ENCODE measurements around the gene CLNK. TPM values are rescaled to one million over a fixed set of nuclear protein-coding genes. Genes with fewer than 3 reads are reported as not detected.

The CLNK gene
- total RNA-seq, 1 donor from 2014 or later = not detected

DNA sequence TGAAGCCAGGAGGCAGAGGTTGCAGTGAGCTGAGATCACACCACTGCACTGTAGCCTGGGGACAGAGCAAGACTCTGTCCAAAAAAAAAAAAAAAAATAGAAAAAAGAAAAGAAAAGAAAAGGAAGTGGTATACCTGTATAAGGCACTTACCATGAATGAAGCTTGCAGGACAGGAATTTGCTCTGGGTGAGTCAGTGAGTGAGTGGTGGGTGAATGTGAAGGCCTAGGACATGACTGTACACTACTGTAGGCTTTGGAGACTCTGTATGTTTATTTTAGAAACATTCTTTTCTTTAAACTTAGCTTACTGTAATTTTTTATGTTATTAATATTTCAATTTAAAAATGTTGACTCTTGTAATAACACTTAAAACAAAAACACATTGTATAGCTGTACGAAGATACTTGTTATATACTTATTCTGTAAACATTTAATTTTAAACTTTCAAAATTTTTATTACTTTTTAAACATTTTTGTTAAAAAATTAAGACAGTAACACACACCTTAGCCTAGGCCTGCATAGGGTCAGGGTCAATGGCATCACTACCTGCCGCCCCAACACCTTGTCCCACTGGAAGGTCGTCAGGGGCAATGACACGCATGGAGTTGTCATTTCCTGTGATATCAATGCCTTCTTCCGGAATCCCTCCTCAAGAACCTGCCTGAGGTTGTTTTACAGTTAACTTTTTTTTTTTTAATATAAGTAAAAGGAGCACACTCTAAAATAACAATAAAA lies 78.7 kb downstream of the CLNK start:
- Mint-ChIP-seq H3K36me3 (ENCODE audit: insufficient read depth) (no peaks in the 10 kb centered on the region), H3K9me3 (ENCODE audit: low read depth) (no peaks in the 10 kb centered on the region), H3K27me3 (peaks cover 2% of the 10 kb centered on the region), H3K4me3 (ENCODE audit: low read depth) (no peak overlapping the region), H3K27ac (no peak overlapping the region), H3K4me1 (ENCODE audit: low read depth) (no peaks in the 10 kb centered on the region)
- no peak for DNase-seq (ENCODE audit: low spot score, unreplicated experiment)
- TF ChIP-seq, protein P1, sequence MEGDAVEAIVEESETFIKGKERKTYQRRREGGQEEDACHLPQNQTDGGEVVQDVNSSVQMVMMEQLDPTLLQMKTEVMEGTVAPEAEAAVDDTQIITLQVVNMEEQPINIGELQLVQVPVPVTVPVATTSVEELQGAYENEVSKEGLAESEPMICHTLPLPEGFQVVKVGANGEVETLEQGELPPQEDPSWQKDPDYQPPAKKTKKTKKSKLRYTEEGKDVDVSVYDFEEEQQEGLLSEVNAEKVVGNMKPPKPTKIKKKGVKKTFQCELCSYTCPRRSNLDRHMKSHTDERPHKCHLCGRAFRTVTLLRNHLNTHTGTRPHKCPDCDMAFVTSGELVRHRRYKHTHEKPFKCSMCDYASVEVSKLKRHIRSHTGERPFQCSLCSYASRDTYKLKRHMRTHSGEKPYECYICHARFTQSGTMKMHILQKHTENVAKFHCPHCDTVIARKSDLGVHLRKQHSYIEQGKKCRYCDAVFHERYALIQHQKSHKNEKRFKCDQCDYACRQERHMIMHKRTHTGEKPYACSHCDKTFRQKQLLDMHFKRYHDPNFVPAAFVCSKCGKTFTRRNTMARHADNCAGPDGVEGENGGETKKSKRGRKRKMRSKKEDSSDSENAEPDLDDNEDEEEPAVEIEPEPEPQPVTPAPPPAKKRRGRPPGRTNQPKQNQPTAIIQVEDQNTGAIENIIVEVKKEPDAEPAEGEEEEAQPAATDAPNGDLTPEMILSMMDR (IDR thresholded peaks at IDR 0.05; ENCODE audit: unreplicated experiment) = no peak

DNA sequence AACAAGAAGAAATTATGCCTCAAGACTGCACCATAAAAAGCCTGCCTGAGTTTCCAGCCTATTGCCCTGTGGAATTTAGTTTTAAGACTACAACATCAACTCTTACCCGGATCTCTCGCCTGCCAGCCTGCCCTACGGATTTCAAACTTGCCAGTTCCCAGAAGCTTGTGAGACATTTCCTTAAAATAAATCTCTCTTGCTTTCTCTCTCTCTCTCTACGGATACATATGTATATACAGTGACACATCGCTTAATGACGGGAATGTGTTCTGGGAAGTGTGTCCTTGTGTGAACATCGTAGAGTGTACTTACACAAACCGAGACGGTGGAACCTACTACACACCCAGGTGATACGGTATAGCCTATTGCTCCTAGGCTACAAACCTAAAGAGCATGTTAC lies 79.5 kb downstream of the CLNK start:
- Mint-ChIP-seq H3K36me3 (ENCODE audit: insufficient read depth) (no peaks in the 10 kb centered on the region), H3K9me3 (ENCODE audit: low read depth) (no peaks in the 10 kb centered on the region), H3K4me3 (ENCODE audit: low read depth) (no peak overlapping the region), H3K4me1 (ENCODE audit: low read depth) (peaks cover 1% of the 10 kb centered on the region), H3K27me3 (peaks cover 4% of the 10 kb centered on the region), H3K27ac (no peak overlapping the region)
- TF ChIP-seq, protein P1 (IDR thresholded peaks at IDR 0.05; ENCODE audit: unreplicated experiment) = no peak
- no peak for DNase-seq (ENCODE audit: low spot score, unreplicated experiment)

DNA sequence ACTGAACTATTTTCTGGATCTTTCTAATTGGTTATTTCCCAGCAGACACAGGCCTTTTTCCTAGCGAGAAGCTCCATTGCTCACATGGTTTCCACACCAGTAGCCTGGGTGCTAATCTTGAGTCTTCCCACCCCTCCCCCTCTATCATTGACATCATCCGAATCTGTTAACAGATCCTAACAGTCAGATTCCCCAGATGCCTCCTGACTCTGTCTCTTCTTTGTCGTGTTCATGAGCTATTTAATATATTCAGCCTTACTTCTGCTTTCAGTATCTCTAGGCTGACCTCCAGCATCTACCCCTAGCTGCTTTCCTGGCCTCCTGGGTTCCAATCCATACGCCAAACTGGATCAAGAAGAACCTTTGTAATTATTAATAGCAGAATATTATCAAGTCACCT lies 85.0 kb downstream of the CLNK start:
- no peaks in the 10 kb centered on the region for H3K36me3 Mint-ChIP-seq (ENCODE audit: insufficient read depth)
- peaks cover 12% of the 10 kb centered on the region for H3K27me3 Mint-ChIP-seq
- H3K4me3 Mint-ChIP-seq (ENCODE audit: low read depth) = no peak overlapping the region
- TF ChIP-seq, protein P1 (IDR thresholded peaks at IDR 0.05; ENCODE audit: unreplicated experiment) = no peak
- no peak for DNase-seq (ENCODE audit: low spot score, unreplicated experiment)
- no peaks in the 10 kb centered on the region for H3K9me3 Mint-ChIP-seq (ENCODE audit: low read depth)
- no peak overlapping the region for H3K27ac Mint-ChIP-seq
- peaks cover 2% of the 10 kb centered on the region for H3K4me1 Mint-ChIP-seq (ENCODE audit: low read depth)

DNA sequence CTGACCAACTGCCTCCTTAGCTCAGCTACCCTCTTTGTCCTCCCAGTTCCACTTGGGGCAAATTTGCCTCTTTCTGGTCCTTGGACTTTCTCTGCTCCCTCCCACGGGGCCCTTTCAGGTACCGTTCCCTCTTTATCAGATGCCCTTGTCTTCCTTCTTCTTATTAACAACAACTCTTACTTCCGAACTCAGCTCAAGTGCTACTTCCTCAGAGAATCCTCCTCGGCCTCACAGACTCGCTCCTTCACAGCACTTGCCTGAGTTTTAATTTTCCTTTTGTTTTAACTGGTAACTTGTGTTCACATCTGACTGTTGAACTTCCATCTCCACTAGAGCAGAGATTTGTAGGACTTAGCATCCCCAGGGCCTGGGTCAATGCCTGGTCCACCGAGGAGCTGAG lies 85.7 kb downstream of the CLNK start:
- Mint-ChIP-seq H3K9me3 (ENCODE audit: low read depth) (no peaks in the 10 kb centered on the region), H3K27me3 (peaks cover 12% of the 10 kb centered on the region), H3K4me1 (ENCODE audit: low read depth) (peaks cover 2% of the 10 kb centered on the region), H3K27ac (no peak overlapping the region), H3K4me3 (ENCODE audit: low read depth) (no peak overlapping the region), H3K36me3 (ENCODE audit: insufficient read depth) (no peaks in the 10 kb centered on the region)
- DNase-seq (ENCODE audit: low spot score, unreplicated experiment) = no peak
- TF ChIP-seq, protein P1 (IDR thresholded peaks at IDR 0.05; ENCODE audit: unreplicated experiment) = no peak

DNA sequence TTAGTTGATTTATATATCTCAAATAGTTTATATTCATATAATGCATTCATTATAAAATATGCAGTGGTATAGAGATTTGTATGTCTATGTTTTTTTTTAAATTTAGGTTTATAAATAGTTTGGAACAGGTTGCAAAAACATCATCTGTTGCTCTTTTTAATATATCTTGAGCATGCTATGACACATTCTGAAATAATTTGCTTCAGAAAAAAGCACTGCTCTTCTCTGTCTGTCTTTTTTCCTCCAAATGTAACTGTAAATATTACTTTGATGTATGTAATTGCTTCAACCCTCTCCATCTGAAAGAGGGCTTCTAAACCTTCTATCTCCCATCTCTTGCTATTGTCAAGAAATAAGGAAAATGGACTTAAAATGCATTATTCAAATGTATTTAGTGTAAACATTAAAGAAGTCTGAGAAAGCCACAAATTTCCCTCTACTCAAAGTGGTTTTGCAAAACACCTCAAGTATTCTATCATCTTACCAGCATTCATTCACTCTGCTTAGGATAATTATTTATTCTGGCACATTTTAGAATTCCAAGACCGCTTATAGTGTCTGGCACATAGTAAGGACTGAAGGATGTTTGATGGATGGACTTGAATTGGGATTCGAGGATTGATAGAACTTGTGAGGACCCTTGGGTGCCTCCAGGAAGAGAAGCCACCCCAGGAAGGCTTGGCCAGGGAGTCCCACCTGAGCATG lies 87.8 kb downstream of the CLNK start:
- peaks cover 14% of the 10 kb centered on the region for H3K27me3 Mint-ChIP-seq

More for the DNA sequence above, 87.8 kb downstream of the CLNK start:
- peaks cover 2% of the 10 kb centered on the region for H3K4me1 Mint-ChIP-seq (ENCODE audit: low read depth)
- no peaks in the 10 kb centered on the region for H3K9me3 Mint-ChIP-seq (ENCODE audit: low read depth)
- no peaks in the 10 kb centered on the region for H3K36me3 Mint-ChIP-seq (ENCODE audit: insufficient read depth)
- DNase-seq (ENCODE audit: low spot score, unreplicated experiment) = no peak
- TF ChIP-seq, protein P1 (IDR thresholded peaks at IDR 0.05; ENCODE audit: unreplicated experiment) = no peak
- H3K27ac Mint-ChIP-seq = no peak overlapping the region
- H3K4me3 Mint-ChIP-seq (ENCODE audit: low read depth) = no peak overlapping the region
